ENCODE results near the gene STXBP4. TPM values are rescaled to one million over a fixed set of nuclear protein-coding genes. Genes with fewer than 3 reads are reported as not detected.

STXBP4 gene
- total RNA-seq, 1 experiment from 2014 or later, result 12.0 TPM

GRCh38 chr17:55038291-55038690 lies 69.7 kb downstream of the STXBP4 start:
- Histone ChIP-seq H3K4me2 (no peak overlapping the region), H3K4me3 (no peak overlapping the region), H3K9me2 (ENCODE audit: insufficient read depth) (no peaks in the 10 kb centered on the region), H3K27ac (no peak overlapping the region), H4K20me1 (ENCODE audit: insufficient read depth) (no peaks in the 10 kb centered on the region), H3K9me3 (ENCODE audit: insufficient read depth, low read depth) (no peaks in the 10 kb centered on the region), H3K79me2 (ENCODE audit: low read depth) (no peaks in the 10 kb centered on the region), H3K36me3 (ENCODE audit: low read depth) (no peaks in the 10 kb centered on the region), H3K27me3 (ENCODE audit: insufficient read depth, low read depth) (no peaks in the 10 kb centered on the region), H3K4me1 (replicated peaks; ENCODE audit: insufficient read depth) (no peaks in the 10 kb centered on the region; the same call in 1 of the 2 replicates), H3F3A (ENCODE audit: insufficient read depth, low read depth) (no peaks in the 10 kb centered on the region), H2AFZ (no peak overlapping the region)
- ChIA-PET POLR2A (ENCODE audit: unreplicated experiment) (no interaction called here), CTCF (no interaction called here)
- TF ChIP-seq, protein P1, sequence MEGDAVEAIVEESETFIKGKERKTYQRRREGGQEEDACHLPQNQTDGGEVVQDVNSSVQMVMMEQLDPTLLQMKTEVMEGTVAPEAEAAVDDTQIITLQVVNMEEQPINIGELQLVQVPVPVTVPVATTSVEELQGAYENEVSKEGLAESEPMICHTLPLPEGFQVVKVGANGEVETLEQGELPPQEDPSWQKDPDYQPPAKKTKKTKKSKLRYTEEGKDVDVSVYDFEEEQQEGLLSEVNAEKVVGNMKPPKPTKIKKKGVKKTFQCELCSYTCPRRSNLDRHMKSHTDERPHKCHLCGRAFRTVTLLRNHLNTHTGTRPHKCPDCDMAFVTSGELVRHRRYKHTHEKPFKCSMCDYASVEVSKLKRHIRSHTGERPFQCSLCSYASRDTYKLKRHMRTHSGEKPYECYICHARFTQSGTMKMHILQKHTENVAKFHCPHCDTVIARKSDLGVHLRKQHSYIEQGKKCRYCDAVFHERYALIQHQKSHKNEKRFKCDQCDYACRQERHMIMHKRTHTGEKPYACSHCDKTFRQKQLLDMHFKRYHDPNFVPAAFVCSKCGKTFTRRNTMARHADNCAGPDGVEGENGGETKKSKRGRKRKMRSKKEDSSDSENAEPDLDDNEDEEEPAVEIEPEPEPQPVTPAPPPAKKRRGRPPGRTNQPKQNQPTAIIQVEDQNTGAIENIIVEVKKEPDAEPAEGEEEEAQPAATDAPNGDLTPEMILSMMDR (conservative IDR thresholded peaks at IDR 0.05), result no peak
- TF ChIP-seq EZH2 (IDR thresholded peaks at IDR 0.05; ENCODE audit: low read depth), result no peak
- no peak for DNase-seq
- intact Hi-C loops (cut with micrococcal nuclease; ENCODE audit: unreplicated experiment), result no loop called here
- no TSS peak for BruUV-seq (replicated peaks)

- H3K27ac ChIP-seq, result no peak overlapping the region
- BruUV-seq (replicated peaks), result no TSS peak
- ChIA-PET POLR2A (ENCODE audit: unreplicated experiment) (no interaction called here), CTCF (no interaction called here)
- intact Hi-C loops (cut with micrococcal nuclease; ENCODE audit: unreplicated experiment), result no loop called here
- no peak overlapping the region for H2AFZ ChIP-seq
- H3K9me2 ChIP-seq (ENCODE audit: insufficient read depth), result no peaks in the 10 kb centered on the region
- no peak for TF ChIP-seq EZH2 (IDR thresholded peaks at IDR 0.05; ENCODE audit: low read depth)
- TF ChIP-seq, protein P1 (conservative IDR thresholded peaks at IDR 0.05), result no peak
- no peaks in the 10 kb centered on the region for H3F3A ChIP-seq (ENCODE audit: insufficient read depth, low read depth)
- H3K4me3 ChIP-seq, result no peak overlapping the region
- H3K79me2 ChIP-seq (ENCODE audit: low read depth), result no peaks in the 10 kb centered on the region
- H4K20me1 ChIP-seq (ENCODE audit: insufficient read depth), result no peaks in the 10 kb centered on the region
- no peak overlapping the region for H3K4me2 ChIP-seq
- H3K27me3 ChIP-seq (ENCODE audit: insufficient read depth, low read depth), result no peaks in the 10 kb centered on the region
- no peaks in the 10 kb centered on the region; the same call in 1 of the 2 replicates for H3K4me1 ChIP-seq (replicated peaks; ENCODE audit: insufficient read depth)
- no peak for DNase-seq
- H3K9me3 ChIP-seq (ENCODE audit: insufficient read depth, low read depth), result no peaks in the 10 kb centered on the region
- 0 out of 2 replicates have a peak, but pooled peaks cover 3% of the 10 kb centered on the region for H3K36me3 ChIP-seq (ENCODE audit: low read depth)
Observed at GRCh38 chr17:55040611-55041010, 72.0 kb downstream of the STXBP4 start.

GRCh38 chr17:55053855-55054254 lies 85.3 kb downstream of the STXBP4 start:
- Histone ChIP-seq H3K9me2 (ENCODE audit: insufficient read depth) (no peaks in the 10 kb centered on the region), H4K20me1 (ENCODE audit: insufficient read depth) (peaks cover 3% of the 10 kb centered on the region; the same call in 1 of the 2 replicates), H3K9me3 (ENCODE audit: insufficient read depth, low read depth) (no peaks in the 10 kb centered on the region), H3K36me3 (ENCODE audit: low read depth) (no peaks in the 10 kb centered on the region), H3K27ac (no peak overlapping the region), H3K4me1 (replicated peaks; ENCODE audit: insufficient read depth) (no peaks in the 10 kb centered on the region), H3K4me3 (no peak overlapping the region), H3F3A (ENCODE audit: insufficient read depth, low read depth) (no peaks in the 10 kb centered on the region), H3K27me3 (ENCODE audit: insufficient read depth, low read depth) (no peaks in the 10 kb centered on the region), H2AFZ (no peak overlapping the region), H3K4me2 (no peak overlapping the region), H3K79me2 (ENCODE audit: low read depth) (no peaks in the 10 kb centered on the region)
- ChIA-PET POLR2A (ENCODE audit: unreplicated experiment) (no interaction called here), CTCF (no interaction called here)
- DNase-seq, result no peak
- no TSS peak for BruUV-seq (replicated peaks)
- intact Hi-C loops (cut with micrococcal nuclease; ENCODE audit: unreplicated experiment), result loop anchor here (5.0 kb wide), 1 partner anchor 243 kb away; no protein-coding TSS in a partner anchor
- TF ChIP-seq, protein P1 (conservative IDR thresholded peaks at IDR 0.05), result peak; percentile 59
- TF ChIP-seq EZH2 (IDR thresholded peaks at IDR 0.05; ENCODE audit: low read depth), result no peak
